GM19372 (cell line): Measurements from ENCODE around the gene MAT2A.
A peak's percentile ranks its signal among the peaks of the same experiment; 100 is the strongest.
"Not testable (repeated sequence)": the region's sequence is repeated elsewhere in the genome, so short reads cannot be mapped to it uniquely, and the experiment has no call there.

Experiments
- ATAC-seq: cut with Tn5 transposase; IDR thresholded peaks from one replicate; pipeline ENCODE4 v1.9.1; 2021; ENCODE audit warnings: mild to moderate bottlenecking, low read depth, moderate library complexity; ENCODE audit not compliant: unreplicated experiment

The MAT2A gene

DNA sequence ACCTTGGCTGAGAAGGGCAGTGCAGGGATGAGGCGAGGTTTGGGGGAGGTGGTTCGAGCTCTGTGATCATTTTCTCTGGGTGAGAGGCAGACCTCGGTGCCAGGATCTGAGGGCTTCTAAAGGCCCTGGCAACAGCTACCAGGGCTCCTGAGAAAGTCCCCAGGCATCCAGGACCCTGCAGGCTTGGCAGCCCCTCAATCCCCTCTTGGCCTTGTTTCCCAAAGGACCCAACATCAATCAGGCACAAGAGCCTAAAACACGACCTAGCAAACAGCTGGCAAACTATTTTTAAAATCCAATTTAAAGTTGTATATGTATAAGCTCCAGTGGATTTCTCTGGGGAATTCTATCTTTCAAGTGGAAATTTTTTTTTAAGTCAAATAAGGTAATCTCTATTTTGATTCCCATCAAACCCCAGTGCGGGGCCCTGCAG is 15.0 kb upstream of the MAT2A start:
- no peak for ATAC-seq

DNA sequence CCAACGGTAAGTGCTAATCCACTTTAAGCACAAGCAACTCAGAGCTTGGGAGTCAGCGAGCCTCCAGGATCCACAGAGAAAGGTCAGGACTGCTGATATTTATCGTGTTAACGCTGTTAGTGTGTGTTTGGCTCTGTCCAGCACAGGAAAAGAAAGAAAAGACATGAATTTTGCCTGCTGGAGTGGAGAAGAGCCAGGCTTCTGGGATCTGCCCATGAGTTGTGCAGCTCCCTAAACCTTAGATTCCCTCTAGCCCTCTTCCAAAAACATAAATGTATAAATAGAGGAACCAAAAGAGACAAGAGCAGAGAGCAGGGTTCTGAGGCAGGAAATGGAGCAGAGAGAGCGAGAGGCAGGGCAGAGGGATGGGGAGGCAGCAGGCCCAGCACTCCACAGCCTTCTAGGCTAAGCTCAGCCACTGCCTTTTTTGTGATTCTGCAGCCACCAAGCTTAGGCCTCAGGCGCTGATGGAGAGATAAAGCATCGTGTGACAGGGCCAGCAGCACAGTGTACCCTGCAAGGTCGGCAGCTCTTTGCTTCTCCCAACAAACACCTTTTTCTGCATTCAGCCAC is 14.5 kb upstream of the MAT2A start:
- ATAC-seq = no peak

DNA sequence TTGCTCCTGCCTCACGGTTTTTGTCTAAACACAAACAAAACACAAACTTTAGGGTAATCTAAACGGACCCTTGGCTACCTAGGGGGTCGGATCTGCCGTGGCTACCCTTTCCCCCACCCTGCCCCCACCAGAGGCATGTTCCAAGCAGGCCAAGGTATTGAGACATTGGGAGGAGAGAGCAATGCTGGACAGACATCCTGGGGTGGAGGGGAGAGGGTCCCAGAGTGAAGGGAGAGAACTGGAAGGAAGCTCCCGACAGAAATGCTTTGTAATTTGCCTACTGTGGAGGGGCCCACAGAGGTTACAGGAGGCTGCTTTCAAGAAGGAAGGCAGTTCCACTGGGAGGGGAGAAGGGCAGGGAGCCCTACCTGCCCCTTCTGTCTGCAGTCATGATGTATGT is 13.9 kb upstream of the MAT2A start:
- ATAC-seq = no peak

DNA sequence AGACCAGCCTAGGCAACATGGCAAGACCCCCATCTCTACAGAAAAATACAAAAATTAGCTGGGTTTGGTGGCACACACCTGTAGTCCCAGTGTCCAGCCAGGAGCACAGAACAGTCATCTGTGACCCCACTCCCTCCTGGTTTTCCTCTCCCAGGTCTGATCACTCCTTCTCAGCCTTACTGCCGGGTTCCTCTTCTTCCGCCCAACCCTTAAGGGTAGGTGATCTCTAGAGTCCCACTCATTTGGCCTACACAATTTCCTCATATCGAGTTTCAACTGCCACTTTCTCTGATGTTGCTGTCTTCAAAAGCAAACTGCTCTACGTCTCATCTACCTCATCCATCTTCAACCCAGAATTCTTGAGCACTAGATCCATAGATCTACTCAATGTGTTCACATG is 13.4 kb upstream of the MAT2A start:
- no peak for ATAC-seq

DNA sequence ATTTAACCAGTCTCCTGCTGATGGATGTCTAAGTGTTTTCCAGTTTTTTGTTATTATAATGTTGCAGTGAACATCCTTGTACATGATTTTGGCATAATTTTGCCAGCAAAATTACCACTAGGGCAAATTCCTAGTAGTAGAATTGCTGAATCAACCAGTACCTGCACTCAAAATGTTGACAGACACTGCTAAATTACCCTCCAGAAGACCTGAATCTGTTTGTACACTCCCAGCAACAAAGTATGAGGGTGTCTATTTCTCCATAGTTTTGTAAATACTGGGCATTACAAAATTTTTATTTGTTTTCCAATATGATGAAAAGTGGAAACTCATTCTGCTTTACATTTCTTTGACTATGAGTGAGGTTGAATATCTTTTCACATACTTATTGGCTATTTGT is 11.2 kb upstream of the MAT2A start:
- ATAC-seq = no peak

DNA sequence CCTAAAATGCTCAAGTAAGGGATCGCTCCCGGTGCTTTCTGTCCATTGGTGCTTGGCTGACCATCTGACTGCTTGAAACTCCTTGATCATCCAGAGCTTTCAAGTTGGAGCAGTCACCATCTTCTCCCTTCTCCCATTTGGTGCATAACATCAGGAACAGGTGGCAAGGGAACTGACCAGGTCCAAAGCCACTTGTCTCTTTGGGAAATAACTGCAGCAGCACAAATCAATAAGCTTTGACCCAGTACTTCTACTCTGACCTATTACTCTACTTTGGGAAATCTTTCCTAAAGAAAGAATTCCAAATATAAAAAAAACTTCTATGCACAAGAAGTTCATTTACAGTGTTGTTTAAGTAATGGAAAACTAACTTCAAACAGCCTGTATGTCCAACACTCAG is 10.6 kb upstream of the MAT2A start:
- no peak for ATAC-seq

DNA sequence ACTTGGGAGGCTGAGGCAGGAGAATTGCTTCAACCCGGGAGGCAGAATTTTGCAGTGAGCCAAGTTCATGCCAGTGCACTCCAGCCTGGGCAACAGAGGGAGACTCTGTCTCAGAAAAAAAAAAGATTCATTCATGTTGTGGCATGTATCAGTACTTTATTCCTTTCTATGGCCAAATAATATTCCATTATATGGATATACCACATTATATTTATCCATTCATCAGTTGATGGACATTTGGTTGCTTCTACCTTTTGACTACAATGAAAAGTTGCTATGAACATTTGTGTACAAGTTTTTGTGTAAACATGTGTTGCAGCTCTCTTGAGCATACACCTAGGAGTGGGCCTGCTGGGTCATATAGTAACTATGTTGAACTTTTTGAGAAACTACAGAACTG is 9.2 kb upstream of the MAT2A start:
- ATAC-seq = no peak

DNA sequence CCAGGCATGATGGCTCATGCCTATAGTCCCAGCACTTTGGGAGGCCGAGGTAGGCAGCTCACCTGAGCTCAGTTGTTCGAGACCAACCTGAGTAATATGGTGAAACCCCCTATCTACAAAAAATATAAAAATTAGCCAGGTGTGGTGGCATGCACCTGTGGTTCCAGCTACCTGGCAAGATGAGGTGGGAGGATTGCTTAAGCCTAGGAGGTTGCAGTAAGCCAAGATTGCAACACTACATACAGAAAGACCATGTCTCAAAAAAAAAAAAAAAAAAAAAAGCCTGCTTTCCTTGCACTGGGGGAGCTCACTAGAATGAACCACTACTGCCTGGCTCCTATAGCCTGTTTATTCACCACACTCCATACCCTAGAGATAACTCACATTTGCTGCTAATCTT is 7.4 kb upstream of the MAT2A start:
- ATAC-seq = no peak

DNA sequence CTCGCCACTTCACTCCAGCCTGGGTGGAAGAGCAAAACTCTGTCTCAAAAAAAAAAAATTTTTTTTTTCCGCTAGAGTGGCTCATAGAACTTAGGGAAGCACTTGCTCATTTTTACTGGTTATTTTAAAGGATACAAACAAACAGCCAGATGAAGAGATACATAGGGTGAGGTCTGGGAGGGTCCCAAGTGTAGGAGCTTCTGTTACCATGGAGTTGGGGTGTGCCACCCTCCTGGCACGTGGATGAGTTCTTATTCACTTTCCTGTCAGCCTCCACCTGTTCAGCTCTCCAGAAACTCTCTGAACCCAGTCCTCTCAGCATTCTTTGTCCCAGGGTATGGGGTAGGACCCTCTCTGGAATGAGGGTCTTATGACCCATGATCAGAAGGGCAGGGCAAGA is 4.9 kb upstream of the MAT2A start:
- no peak for ATAC-seq

DNA sequence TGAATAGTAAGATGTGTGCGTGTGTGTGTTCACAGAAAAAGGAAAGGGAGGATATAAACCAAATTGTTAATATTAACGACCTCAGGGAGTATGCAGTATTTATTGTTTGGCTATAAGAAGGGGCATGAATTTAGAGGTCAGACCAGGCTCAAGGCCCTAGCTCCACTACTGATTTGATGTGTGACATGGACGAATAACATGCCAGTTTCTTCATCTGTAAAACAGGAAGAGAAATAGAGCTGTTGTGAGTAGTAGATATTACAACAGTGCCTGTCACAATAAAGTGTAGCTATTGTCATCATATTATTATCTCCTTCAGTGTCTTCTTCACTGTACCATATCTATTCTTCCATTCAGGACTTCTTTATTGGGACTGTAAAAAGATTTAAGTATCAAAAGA is 4.1 kb upstream of the MAT2A start:
- no peak for ATAC-seq

DNA sequence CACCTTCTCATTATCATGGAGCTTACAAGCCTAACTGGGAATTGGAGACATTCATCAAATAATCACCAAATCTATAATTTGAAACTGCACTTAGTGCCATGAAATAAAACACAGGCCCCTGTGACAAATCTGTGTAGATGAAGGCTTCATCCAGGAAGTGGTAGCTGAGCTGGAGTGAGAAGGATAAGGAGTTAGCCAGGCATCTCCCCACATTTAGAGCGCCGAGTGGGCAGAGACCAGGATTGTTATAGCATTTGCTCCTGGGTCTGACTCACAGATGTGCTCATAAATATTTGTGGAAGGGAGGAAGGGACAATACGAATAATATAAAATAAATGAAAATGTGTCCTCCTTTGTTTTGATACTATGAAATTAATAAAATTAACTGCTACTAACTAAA is 2.5 kb upstream of the MAT2A start:
- no peak for ATAC-seq

DNA sequence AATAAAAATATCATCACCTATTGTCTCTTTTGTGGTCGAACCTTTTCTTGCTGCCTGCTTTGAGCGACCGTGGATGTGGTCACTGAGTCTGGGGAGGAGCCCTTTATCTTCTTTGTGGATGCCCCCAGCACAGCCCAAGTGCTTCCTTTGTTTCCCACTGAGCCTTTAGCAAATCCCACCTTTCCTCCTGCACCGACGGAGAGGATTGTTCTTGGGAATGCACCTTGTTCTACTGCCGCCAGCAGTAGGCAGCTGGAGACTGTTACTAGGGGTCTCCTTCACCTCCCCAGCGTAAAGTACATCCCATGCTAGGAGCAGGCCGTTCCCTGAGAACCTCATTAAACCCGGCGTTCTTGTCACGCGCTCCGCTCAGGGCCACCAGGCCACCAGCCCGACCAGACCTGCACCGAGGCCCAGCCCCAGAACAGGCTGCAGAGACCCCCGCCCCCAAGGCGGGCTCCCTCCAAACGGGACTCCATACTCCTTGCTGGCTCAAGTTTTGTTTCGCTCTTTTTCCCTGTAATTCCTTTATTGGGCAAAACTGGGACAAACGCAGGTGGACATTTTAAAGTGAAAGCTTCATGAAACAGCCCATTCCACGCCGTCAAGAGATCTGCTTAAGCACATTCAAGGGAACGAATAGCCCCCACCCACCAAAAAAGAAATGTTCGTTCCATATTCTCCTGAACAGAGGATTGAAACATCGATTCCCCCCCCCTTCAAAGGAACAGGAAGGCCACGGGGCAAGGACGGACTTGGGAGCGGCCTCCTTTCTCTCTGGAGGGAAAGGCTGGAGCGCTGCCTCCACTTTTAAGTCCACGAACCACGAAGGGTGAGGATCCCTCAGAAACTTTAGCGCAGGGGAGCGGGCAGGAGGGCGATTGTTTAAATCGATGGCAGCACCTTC is 1.1 kb upstream of the MAT2A start:
- no peak for ATAC-seq

DNA sequence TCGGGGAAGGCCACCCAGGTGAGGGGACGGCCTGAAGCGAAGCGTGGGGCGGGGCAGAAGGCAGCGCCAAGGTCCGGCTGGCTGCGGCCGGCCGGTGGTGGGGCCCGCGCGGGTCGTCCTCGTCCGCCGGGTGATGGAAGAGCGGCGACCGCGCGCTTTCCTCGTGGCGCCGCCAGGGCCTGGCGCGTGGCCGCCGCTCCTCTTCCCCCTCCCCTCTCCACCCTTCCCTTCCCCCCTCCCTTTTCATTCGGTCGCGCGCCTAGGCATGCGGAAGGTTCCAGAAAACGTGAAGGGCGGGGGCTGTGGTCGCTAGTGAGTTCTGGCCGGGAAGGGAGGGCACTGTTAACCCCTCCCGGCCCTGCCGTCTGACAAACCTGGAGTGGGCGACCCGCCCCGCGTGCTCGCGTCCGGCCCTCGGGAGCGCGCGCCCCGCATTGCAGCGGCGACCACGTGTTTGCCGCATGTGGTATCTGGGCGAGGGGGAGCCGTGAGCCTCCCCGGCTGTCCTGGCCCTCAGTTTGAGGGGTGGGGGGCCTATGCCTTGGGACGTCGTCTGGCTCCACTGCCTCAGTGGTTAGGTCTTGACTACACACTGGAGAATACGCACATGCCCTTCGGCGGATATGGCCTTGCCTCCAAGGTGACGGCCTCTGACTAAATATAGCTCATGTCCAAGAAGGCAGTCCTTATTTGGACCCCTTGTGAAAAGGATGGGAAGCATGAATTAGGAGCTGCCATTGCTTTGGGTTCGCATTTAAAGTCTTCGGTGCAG is 579 bp downstream of the MAT2A start:
- peak; percentile 28 for ATAC-seq

DNA sequence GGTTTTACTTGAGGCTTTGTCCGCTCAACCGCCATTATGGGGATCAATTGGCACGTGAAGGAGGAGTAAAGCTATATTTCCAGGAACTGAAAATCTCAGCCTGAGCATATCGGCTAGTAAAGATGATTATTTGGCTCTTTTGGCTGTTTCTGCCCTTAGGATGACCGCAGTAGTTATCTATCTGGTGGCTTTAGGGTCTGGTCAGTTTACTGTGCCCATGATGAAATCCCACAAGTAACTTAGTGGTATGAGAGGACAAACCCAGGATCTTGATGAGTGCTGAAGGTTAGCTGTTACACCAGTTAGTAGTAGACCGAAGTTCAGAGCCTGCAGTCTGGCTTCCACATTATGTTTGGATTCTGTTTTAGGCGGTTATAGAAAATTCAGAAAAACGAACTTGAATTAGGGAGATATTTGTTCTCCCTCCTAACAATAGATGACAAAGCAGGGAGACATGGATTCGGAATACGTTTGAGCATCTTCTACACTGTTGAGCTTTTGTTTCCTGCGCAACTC is 1.2 kb downstream of the MAT2A start:
- ATAC-seq = no peak

DNA sequence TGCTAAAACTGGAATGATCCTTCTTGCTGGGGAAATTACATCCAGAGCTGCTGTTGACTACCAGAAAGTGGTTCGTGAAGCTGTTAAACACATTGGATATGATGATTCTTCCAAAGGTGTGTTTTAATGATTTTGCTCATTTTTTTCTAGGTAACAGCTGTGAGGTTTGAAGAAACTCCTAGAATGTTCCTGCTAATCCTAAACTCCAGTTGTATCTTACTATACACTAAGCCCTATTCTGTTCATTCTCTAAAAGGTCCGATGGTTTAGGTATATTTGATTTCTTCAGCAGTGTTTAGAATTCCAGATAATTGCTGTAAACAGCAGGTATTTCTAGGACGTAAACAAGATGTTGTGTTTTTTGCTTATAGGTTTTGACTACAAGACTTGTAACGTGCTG is 2.3 kb downstream of the MAT2A start:
- ATAC-seq = no peak

DNA sequence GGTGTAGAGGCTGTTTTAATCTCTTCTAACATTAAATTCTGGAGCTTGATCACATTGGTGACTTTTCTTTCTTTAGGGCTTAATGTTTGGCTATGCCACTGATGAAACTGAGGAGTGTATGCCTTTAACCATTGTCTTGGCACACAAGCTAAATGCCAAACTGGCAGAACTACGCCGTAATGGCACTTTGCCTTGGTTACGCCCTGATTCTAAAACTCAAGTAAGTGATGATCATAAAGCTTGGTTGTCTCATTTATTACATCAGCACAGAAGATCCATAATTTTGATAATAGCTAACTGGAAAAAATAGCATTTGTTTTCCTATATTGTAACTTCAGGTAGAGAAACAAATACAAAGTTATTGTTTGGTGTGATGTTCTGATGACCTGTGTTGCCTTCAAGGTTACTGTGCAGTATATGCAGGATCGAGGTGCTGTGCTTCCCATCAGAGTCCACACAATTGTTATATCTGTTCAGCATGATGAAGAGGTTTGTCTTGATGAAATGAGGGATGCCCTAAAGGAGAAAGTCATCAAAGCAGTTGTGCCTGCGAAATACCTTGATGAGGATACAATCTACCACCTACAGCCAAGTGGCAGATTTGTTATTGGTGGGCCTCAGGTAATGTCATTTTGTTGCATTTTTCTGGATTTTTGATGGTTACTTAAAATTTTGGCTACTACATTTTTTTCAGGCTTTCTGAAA is 2.9 kb downstream of the MAT2A start:
- ATAC-seq = no peak

DNA sequence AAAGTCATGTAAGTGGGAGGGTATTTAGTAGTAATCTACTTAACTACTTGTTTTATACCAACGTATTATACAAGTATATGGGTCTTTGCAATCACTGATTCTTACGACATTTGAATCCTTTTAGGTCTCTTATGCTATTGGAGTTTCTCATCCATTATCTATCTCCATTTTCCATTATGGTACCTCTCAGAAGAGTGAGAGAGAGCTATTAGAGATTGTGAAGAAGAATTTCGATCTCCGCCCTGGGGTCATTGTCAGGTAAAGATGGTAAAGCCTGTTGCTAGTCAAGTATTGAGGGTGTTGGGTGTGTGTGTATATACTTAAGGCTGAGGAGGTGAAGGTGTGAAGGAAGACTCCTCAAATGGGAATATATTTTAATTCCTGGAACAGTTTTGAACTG is 3.8 kb downstream of the MAT2A start:
- no peak for ATAC-seq

DNA sequence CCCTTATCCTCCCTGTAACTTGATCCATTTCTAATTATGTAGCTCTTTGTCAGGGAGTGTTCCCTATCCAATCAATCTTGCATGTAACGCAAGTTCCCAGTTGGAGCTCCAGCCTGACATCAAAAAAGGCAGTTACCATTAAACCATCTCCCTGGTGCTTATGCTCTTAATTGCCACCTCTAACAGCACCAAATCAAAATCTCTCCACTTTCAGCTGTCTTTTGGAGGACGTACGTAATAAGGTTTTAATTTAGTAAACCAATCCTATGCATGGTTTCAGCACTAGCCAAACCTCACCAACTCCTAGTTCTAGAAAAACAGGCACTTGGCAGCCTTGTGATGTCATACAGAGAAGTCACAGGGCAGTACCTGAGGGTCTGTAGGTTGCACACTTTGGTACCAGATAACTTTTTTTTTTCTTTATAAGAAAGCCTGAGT is 5.3 kb downstream of the MAT2A start:
- ATAC-seq = not testable (repeated sequence)

DNA sequence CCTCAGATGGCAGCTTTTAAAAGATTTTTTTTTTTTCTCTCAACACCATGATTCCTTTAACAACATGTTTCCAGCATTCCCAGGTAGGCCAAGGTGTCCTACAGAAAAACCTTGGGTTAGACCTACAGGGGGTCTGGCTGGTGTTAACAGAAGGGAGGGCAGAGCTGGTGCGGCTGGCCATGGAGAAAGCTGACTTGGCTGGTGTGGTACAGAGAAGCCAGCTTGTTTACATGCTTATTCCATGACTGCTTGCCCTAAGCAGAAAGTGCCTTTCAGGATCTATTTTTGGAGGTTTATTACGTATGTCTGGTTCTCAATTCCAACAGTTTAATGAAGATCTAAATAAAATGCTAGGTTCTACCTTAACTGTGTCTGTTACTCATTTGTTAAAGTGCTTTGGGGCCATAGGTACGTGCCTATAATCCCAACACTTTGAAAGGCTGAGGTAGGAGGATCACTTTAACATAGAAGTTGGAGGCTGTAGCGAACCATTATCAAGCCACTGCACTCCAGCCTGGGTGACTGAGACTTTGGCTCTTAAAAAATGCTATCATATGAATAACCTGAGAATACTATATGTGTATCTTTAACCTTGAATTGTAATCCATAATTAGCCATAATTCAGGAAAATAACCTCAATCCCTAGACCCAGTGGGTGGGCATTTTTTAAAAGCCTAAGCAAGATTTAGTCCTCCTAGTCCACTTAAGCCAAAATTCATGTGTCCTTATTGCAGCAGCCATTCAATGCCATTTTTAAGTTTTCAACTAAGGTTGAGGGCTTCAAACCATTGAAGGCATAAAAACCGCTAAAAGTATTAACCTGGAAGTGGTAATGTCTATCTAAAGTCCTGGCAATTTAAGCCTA is 6.2 kb downstream of the MAT2A start:
- not testable (repeated sequence) for ATAC-seq

DNA sequence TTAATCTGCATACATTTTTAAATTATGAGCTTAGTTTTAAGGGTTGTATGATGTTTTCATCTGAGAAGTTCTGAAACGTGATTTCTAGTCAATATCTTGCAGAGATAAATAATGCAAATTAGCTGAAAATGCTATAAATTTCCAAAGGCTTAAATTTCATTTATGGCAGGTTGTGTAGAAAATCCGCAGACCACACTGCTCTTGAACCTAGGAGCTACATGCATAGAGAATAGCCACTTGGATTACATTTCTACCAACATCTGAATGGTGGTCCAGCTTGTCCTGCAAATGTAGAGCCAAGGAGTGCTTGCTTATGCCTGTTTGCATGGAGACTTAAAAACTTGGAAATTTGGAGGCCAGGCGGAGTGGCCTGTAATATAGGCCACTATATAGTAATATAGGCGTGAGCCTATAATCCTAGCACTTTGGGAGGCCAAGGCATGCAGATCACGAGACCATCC is 6.8 kb downstream of the MAT2A start:
- ATAC-seq = no peak
